Calu3 (cell line): ENCODE results near the gene TNKS1BP1. TPM values are rescaled to one million over a fixed set of nuclear protein-coding genes. Genes with fewer than 3 reads are reported as not detected.
"Not testable (repeated sequence)": the region's sequence is repeated elsewhere in the genome, so short reads cannot be mapped to it uniquely, and the experiment has no call there.

ENCODE experiments used
- BruUV-seq: library from RNA; stranded (reverse); fragments of 400-500 nt; replicated peaks from 2 replicates; lab custom pipeline; 2021; lab: Mats Ljungman, UMichigan
- CTCF ChIA-PET: fragments of 300-600 bp; sonication (Branson Sonifier 250); formaldehyde crosslinking; loops from one replicate; lab custom pipeline; 2022; ENCODE audit warnings: antibody characterized with exemption; lab: Charles Lee
- DNase-seq: peaks from one replicate; pipeline ENCODE4 v3.0.0; 2022
- H3K27ac Mint-ChIP-seq: one replicate; pipeline ENCODE4 v1.8.0; 2022; ENCODE audit warnings: mixed read lengths; ENCODE audit not compliant: unreplicated experiment
- H3K27me3 Mint-ChIP-seq: one replicate; pipeline ENCODE4 v1.8.0; 2022; ENCODE audit warnings: mixed read lengths; ENCODE audit not compliant: unreplicated experiment
- H3K36me3 Mint-ChIP-seq: one replicate; pipeline ENCODE4 v1.8.0; 2022; ENCODE audit warnings: mild to moderate bottlenecking, moderate library complexity, mixed read lengths; ENCODE audit not compliant: insufficient read depth, unreplicated experiment
- H3K4me1 Mint-ChIP-seq: one replicate; pipeline ENCODE4 v1.8.0; 2022; ENCODE audit warnings: mild to moderate bottlenecking, low read depth, mixed read lengths; ENCODE audit not compliant: unreplicated experiment
- H3K4me3 Mint-ChIP-seq: one replicate; pipeline ENCODE4 v1.8.0; 2022; ENCODE audit warnings: mild to moderate bottlenecking, low read depth, moderate library complexity, mixed read lengths; ENCODE audit not compliant: unreplicated experiment
- H3K9me3 Mint-ChIP-seq: one replicate; pipeline ENCODE4 v1.8.0; 2022; ENCODE audit warnings: low read depth, mixed read lengths; ENCODE audit not compliant: unreplicated experiment
- intact Hi-C: fragments of 100-400 bp; cut with micrococcal nuclease; formaldehyde crosslinking; loops from one replicate; pipeline ENCODE4 v1.10.0; 2022; ENCODE audit not compliant: unreplicated experiment
- total RNA-seq: library from RNA; stranded (reverse); gene quantifications from 2 replicates; pipeline ENCODE4 v1.2.3, GENCODE V29; 2022
- TF ChIP-seq, protein P1 (sequence below): fragments of 200-600 bp; IDR thresholded peaks from one replicate; pipeline ENCODE4 v1.8.0; 2022; ENCODE audit warnings: antibody characterized with exemption; ENCODE audit not compliant: unreplicated experiment

The TNKS1BP1 gene
- total RNA-seq, 1 experiment from 2014 or later: 151 TPM

DNA sequence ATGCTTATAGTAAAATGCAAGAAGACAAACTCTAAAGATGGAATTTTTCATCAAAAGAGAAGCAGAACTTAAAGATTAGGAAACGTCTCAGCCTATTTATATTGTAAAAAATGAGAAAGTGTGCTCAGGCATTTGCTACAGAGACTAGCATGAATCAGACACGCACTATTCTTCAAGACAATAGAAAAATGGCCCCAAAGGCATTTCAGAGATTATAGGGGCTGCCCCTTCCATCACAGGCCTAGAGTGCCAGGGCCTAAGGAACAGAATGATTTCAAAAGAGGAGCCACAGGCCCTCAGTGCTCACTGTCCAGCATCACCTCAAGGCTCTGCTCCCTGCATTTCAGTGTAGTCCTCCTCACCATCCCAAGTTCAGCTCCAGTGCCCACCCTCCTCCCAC lies 27.5 kb downstream of the TNKS1BP1 start:
- TF ChIP-seq, protein P1, sequence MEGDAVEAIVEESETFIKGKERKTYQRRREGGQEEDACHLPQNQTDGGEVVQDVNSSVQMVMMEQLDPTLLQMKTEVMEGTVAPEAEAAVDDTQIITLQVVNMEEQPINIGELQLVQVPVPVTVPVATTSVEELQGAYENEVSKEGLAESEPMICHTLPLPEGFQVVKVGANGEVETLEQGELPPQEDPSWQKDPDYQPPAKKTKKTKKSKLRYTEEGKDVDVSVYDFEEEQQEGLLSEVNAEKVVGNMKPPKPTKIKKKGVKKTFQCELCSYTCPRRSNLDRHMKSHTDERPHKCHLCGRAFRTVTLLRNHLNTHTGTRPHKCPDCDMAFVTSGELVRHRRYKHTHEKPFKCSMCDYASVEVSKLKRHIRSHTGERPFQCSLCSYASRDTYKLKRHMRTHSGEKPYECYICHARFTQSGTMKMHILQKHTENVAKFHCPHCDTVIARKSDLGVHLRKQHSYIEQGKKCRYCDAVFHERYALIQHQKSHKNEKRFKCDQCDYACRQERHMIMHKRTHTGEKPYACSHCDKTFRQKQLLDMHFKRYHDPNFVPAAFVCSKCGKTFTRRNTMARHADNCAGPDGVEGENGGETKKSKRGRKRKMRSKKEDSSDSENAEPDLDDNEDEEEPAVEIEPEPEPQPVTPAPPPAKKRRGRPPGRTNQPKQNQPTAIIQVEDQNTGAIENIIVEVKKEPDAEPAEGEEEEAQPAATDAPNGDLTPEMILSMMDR: no peak
- no peak overlapping the region for H3K4me3 Mint-ChIP-seq
- H3K36me3 Mint-ChIP-seq: peaks cover 30% of the 10 kb centered on the region
- DNase-seq: no peak
- H3K4me1 Mint-ChIP-seq: peaks cover 8% of the 10 kb centered on the region
- no TSS peak for BruUV-seq
- H3K27ac Mint-ChIP-seq: no peak overlapping the region
- intact Hi-C loops: no loop called here
- H3K9me3 Mint-ChIP-seq: no peaks in the 10 kb centered on the region
- CTCF ChIA-PET: no interaction called here
- H3K27me3 Mint-ChIP-seq: no peaks in the 10 kb centered on the region

DNA sequence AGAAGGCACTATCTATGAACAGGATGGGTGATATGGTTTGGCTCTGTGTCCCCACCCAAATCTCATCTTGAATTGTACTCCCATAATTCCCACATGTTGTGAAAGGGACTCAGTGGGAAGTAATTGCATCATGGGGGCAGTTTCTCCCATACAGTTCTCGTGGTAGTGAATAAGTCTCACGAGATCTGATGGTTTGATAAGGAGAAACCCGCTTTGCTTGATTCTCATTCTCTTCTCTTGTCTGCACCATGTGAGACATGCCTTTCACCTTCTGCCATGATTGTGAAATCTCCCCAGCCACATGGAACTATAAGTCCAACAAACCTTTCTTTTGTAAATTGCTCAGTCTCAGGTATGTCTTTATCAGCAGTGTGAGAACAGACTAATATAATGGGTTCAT lies 28.5 kb downstream of the TNKS1BP1 start:
- H3K27ac Mint-ChIP-seq, H3K4me3 Mint-ChIP-seq: not testable (repeated sequence)

DNA sequence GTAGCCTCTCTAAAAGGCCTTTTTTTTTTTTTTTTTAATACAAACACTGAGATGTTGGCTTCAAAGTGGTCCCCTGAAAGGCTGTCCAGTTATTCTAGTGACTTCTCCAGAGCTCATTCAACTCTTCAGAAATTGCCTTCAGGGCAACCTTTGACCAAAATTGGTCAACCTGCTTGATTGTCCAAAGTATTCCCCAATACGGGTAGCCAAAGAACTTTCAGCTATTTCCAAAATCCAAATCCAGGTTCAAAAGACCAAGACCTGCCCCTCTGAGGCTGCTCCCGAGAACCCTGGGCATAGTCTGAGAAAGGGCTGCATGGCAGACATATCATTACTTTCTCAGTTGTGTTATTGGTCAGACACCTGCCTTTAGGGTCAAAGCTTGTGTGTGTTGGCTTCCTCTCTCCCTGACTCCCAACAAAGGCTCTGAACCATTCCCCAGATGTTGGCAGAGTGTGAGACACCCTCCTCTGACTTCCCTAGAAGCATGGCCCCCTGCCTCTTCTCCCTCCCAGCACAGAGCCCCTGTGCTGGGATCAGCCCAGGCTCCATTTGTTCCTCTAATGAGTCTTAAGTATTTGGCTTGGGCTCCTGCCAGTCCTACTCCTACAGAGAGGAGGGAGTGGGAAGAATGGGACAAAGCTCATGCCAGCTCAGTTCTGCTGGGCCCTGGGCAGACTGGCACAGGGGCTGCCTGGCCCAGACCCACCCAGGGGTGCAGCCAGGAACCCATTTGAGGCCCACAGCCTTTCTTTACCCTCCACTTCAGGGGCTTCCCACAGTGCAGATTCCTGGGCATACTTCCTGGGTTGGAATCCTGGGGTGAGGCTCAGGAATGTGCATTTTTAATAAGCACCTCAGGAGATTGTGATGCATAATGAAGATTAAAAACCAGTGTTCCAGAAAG lies 30.3 kb downstream of the TNKS1BP1 start:
- DNase-seq: no peak
- Mint-ChIP-seq H3K27ac (no peak overlapping the region), H3K4me1 (peaks cover 19% of the 10 kb centered on the region), H3K4me3 (no peak overlapping the region), H3K36me3 (peaks cover 13% of the 10 kb centered on the region), H3K9me3 (no peaks in the 10 kb centered on the region), H3K27me3 (no peaks in the 10 kb centered on the region)
- TF ChIP-seq, protein P1: no peak
- intact Hi-C loops: no loop called here
- BruUV-seq: no TSS peak
- CTCF ChIA-PET: interaction anchor here (0.9 to 1.1 kb wide), 2 partner anchors 11 to 17 kb away, joined by 3 read pairs; no protein-coding TSS in a partner anchor

More for the DNA sequence above, 28.5 kb downstream of the TNKS1BP1 start:
- intact Hi-C loops, H3K9me3 Mint-ChIP-seq, H3K27me3 Mint-ChIP-seq, DNase-seq, CTCF ChIA-PET, H3K4me1 Mint-ChIP-seq: not testable (repeated sequence)
- H3K36me3 Mint-ChIP-seq: peaks cover 21% of the 10 kb centered on the region
- TSS peak; percentile 9 for BruUV-seq

DNA sequence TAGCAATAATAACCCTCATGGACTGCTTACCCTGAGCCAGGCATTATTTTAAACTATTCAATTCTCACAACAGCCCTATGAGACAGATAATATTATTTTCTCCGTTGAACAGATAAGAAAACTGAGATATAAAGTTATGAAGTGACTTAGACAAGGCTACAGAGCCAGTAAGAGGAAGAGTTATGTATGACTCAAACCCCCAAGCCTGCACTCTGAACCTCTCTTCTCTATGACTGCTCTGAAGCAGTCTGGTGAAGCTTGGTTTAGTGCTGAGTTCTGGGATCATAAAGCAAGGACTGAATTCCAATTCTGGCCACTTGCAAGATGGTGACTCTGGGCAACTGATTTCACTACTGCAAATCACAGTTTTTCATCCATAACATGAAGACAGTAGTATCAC lies 34.5 kb downstream of the TNKS1BP1 start:
- H3K27me3 Mint-ChIP-seq: no peaks in the 10 kb centered on the region
- CTCF ChIA-PET: interaction anchor here (0.7 to 1.4 kb wide), 2 partner anchors 20 to 21 kb away, joined by 3 to 4 read pairs; no protein-coding TSS in a partner anchor
- no peak overlapping the region for H3K4me3 Mint-ChIP-seq
- BruUV-seq: no TSS peak
- intact Hi-C loops: no loop called here
- no peak overlapping the region for H3K27ac Mint-ChIP-seq
- TF ChIP-seq, protein P1: no peak
- DNase-seq: no peak
- H3K4me1 Mint-ChIP-seq: peaks cover 31% of the 10 kb centered on the region
- no peaks in the 10 kb centered on the region for H3K9me3 Mint-ChIP-seq
- peaks cover 10% of the 10 kb centered on the region for H3K36me3 Mint-ChIP-seq
